IPS-18c (cell line): ENCODE results near the gene TSNAXIP1.

ENCODE experiments used
- H3K4me3 ChIP-seq: 2 replicates; pipeline ENCODE4 v1.7.0; 2013; ENCODE audit warnings: low read depth, mild to moderate bottlenecking, low read length, moderate library complexity; ENCODE audit not compliant: insufficient read depth
- H3K9me3 ChIP-seq: one replicate; pipeline ENCODE4 v1.6.1; 2013; ENCODE audit warnings: mild to moderate bottlenecking, low read length, moderate library complexity; ENCODE audit not compliant: control insufficient read depth, insufficient read depth

The TSNAXIP1 gene

GRCh38 chr16:67779256-67780014 lies 27.3 kb upstream of the TSNAXIP1 start:
- no peaks in the 10 kb centered on the region for H3K9me3 ChIP-seq
- no peak overlapping the region for H3K4me3 ChIP-seq

DNA sequence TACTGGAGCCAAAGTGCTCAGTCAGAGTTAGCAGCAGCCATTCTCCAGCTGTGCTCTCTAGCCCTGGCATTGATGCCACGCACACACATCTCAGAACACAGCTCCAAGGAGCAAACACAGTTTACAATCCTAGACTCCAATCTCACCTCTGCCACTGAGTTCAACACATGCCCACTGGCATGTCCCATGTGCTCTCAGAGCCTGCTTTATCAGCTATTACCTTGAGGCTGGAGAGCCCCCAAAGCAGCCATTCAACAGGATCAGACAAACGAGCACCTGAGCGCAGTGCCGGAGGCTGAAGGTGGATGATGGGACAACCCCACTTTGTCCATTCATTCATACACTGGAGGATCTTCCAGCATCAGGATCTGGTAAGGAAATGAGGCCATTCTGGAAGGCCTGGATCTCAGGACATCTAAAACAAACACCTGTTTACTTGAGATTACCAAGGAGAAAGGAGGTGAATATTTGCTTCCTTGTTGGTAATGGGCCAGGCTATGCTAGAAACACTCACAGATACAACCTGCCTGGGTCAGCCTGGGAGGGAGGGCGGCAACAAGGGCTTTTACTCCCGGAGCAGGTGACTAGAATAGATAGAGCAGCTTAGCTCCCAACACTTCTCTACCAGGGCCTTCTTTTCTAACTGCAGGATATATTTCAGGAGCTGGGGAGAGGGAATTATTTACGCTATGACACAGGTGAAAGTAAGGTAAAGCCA lies 25.7 kb upstream of the TSNAXIP1 start:
- Histone ChIP-seq H3K9me3 (no peaks in the 10 kb centered on the region), H3K4me3 (no peak overlapping the region)

- Histone ChIP-seq H3K9me3 (no peaks in the 10 kb centered on the region), H3K4me3 (no peak overlapping the region)
Observed at GRCh38 chr16:67781565-67781921, 25.1 kb upstream of the TSNAXIP1 start.

- no peaks in the 10 kb centered on the region for H3K9me3 ChIP-seq
Observed at GRCh38 chr16:67782567-67783352, 23.9 kb upstream of the TSNAXIP1 start.

GRCh38 chr16:67783353-67783725 lies 23.4 kb upstream of the TSNAXIP1 start:
- H3K4me3 ChIP-seq, result no peak overlapping the region
- H3K9me3 ChIP-seq, result no peaks in the 10 kb centered on the region

More at GRCh38 chr16:67782567-67783352, 23.9 kb upstream of the TSNAXIP1 start:
- H3K4me3 ChIP-seq, result no peak overlapping the region

DNA sequence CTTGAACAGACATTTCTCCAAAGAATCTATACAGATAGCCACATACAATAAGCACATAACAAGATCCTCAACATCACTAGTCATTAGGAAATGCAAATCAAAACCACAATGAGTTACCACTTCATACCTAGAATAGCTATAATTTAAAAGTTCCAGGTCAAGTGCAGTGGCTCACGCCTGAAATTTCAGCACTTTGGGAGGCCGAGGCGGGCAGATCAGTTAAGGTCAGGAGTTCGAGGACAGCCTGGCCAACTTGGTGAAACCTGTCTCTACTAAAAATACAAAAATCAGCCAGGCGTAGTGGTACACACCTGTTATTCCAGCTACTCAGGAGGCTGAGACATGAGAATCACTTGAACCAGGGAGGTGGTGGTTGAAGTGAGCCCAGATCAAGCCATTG lies 20.2 kb upstream of the TSNAXIP1 start:
- Histone ChIP-seq H3K4me3 (no peak overlapping the region), H3K9me3 (no peaks in the 10 kb centered on the region)

- H3K4me3 ChIP-seq, result no peak overlapping the region
- no peaks in the 10 kb centered on the region for H3K9me3 ChIP-seq
Observed at GRCh38 chr16:67790071-67790470, 16.6 kb upstream of the TSNAXIP1 start.

DNA sequence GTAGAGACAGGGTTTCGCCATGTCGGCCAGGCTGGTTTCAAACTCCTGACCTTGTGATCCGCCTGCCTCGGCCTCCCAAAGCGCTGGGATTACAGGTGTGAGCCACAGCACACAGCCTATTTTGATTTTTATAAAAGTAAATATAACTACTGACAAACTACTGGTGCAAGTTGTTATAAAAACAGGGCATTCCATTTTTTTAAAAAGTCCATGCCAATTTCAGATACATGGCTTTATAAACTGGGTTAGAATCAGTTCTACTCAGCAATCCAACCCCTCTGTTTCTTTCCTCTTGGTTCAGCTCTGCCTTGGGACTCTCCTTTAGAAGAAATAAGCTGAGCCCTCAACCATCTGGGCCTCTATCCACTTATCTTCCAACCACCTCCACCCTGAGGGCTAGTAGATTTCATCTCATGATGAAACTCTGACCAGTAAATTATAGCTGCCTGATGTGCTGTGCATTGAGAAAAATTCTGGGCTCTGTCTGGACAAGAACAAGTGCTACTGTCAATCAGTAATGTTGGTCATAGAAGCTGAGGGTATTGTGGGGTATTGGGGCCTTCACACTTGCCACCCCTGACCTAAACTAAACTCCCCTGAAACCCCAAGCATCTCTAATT lies 10.5 kb upstream of the TSNAXIP1 start:
- no peak overlapping the region for H3K4me3 ChIP-seq
- H3K9me3 ChIP-seq, result no peaks in the 10 kb centered on the region

GRCh38 chr16:67800338-67800926 lies 6.3 kb upstream of the TSNAXIP1 start:
- H3K9me3 ChIP-seq, result no peaks in the 10 kb centered on the region

GRCh38 chr16:67801241-67801640 lies 5.4 kb upstream of the TSNAXIP1 start:
- Histone ChIP-seq H3K4me3 (no peak overlapping the region; the same call in 1 of the 2 replicates), H3K9me3 (no peaks in the 10 kb centered on the region)

More at GRCh38 chr16:67800338-67800926, 6.3 kb upstream of the TSNAXIP1 start:
- no peak overlapping the region for H3K4me3 ChIP-seq

- Histone ChIP-seq H3K4me3 (no peak overlapping the region), H3K9me3 (no peaks in the 10 kb centered on the region)
Observed at GRCh38 chr16:67801883-67802282, 4.8 kb upstream of the TSNAXIP1 start.

- Histone ChIP-seq H3K4me3 (no peak overlapping the region), H3K9me3 (no peaks in the 10 kb centered on the region)
Observed at GRCh38 chr16:67803894-67804293, 2.8 kb upstream of the TSNAXIP1 start.

DNA sequence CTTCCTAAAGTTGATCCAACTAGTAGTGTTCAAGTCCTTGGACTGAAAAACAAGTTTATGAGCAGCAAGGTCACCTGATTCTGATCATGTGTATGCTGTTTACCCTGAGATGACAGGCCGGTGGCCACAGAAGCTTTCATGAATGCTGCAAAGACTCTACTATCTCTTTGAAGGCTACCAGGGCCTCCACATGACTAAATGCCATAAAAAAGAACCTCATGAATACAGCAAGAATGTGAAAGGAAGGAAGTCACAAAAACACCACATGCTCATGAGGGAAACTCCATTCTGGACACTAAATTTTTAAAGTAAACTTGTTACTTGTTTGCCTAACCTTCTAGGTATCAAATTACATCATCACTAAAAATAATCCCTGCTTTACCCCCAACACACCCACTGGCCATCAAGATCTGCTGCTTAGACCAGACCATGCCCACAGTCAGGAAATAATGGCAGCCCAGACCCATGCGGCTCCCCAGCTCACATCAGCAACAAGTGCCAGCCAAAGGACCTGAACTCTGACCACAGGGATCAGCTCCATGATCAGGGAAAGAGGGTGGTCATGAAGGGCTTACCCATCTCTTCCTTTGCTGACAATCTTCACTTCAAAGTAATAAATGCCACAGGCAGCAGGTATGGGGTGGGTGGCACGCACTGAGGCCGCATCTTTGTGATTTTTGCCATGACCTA lies 1.7 kb upstream of the TSNAXIP1 start:
- Histone ChIP-seq H3K4me3 (peak overlapping the region; percentile 97), H3K9me3 (no peaks in the 10 kb centered on the region)

DNA sequence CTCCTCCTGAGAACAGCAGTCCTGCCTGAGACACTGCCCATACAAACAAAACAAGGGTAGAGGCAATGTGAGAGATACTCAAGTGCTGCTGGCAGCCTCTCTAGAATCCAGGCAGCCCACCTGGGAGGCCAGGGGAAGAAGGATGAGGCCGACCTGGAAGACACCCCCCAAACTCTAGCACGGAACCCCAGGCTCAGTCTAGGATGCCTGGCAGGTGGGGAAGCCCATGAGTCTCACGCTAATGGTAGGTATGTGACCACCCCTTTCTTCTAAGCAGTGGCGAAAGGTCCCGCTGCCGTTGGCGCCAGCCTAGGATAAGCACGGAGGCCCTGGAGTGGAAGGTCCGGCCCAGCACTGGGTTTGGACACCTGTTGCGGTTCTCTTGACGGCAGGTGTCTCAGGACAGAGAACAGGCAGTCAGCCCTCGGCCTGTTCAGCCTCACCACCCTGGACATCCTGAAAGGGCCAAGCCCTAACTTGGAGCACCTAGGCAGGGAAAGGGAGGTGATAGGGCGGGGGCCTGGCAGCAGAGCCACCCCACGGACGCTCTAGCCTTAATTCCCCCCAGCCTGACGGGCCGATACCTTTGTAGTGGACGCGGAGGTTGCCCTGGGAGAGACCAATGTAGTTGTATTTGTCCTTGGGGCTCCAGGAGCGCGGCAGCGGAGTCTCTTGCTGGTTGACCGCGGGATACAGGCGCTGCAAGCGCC lies 816 bp upstream of the TSNAXIP1 start:
- Histone ChIP-seq H3K4me3 (peak overlapping the region; percentile 97), H3K9me3 (no peaks in the 10 kb centered on the region)

GRCh38 chr16:67807148-67807682 lies 526 bp downstream of the TSNAXIP1 start:
- Histone ChIP-seq H3K4me3 (peak overlapping the region; percentile 97), H3K9me3 (no peaks in the 10 kb centered on the region)

GRCh38 chr16:67811899-67812298 lies 5.2 kb downstream of the TSNAXIP1 start:
- Histone ChIP-seq H3K9me3 (no peaks in the 10 kb centered on the region), H3K4me3 (no peak overlapping the region)
